NCI-H524 (cell line): ENCODE measurements around the gene RHBDF1.
"Not testable (repeated sequence)": the region's sequence is repeated elsewhere in the genome, so short reads cannot be mapped to it uniquely, and the experiment has no call there.

Experiments used
- DNase-seq, 2 experiments: peaks; one replicate each; lab custom pipeline; 2025; lab: John Stamatoyannopoulos, UW

Gene RHBDF1

DNA sequence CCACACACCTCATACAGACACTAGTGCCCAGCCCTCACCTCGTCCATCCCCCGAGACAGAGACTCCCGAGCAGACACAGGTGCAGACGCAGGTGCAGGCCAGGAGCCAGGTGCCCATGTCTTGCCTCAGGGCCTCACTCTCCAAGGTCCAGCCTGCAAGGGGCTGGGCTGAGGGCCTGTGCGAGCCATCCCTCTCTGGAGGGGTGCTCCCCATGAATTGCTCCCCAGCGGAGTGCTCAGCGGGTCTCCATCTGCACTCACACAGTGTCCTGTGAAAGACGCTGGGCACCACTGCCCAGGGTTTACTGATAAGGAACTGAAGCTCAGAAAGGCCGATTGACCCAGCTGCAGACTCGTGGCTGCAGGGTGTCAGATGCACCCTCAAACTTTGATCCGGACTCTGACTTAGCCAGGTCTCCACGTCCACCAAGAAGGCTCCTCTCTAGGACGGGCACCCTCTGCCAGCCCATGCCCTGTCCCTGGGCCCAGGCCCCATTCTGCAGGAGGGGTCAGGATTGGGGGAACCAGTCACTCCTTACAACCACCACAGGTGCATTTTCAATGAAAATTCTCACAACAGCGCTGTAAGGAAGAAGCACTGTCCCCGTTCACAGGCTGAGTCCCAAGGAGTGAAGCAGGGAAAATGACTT is 36.0 kb downstream of the RHBDF1 start:
- no peak for DNase-seq

DNA sequence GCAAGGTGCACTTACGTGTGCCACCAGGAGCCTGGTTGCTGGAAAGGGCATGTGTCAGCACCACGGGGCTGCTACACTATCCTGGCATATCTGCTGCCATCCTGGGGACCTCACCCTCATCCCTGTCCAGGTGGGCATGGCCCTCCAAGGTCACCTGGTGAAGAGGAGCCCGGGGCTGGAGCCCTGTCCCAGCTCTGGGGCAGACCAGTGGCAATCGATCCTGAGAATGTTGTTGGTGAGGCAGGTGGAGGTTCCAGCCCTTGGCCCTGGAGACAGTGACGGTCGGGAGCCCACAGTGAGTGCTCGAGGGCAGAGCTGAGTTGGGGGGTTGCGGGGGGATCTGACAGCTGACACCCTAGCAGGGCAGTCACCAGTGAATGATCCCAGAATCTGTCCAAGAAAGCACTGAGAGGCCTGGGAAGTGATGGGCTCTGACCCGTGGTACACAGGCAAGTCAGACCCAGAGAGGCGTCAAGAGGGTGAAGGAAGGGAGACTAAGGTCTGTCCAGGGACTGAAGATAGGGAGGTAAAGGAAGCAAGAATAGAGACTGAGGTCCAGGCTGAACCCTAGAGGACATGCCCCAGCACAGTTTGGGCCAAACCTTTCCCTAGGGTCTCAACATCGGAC is 36.6 kb downstream of the RHBDF1 start:
- DNase-seq = no peak

DNA sequence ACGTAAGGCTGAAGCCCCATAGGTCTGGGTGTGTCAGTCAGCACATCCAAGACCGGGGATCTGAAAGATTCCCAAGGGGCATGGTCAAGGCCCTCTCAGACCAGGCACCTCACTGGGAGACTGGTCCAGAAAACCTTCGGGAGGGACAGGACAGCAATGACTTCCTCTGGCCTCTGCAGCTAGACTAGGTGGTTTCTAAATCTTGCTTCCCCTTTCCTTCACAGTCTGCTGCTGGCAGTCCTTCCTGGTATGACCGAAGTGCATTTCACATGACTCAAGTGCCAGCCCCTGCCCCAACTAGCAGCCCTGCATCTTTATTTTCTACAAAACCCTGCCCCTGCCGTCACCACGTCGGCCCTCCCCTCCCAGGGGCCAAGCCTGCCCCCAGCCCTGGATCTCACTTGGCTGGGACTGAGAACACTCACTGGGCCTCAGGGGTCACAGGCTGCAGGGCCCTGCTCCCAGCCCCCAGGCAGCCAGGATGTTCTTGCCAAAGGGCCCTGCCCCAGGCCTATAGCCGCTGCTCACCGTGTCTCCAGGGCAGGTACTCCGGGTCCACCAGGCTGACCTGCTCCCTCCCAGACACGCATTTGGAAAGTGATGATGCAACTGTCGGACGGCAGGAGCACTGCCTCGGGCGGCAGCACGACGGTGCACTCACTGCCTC is 37.3 kb downstream of the RHBDF1 start:
- DNase-seq = no peak

GRCh38 chr16:34648-34987 is 37.8 kb downstream of the RHBDF1 start:
- DNase-seq = no peak

- DNase-seq = no peak
Observed at GRCh38 chr16:33877-34647, 38.4 kb downstream of the RHBDF1 start.

DNA sequence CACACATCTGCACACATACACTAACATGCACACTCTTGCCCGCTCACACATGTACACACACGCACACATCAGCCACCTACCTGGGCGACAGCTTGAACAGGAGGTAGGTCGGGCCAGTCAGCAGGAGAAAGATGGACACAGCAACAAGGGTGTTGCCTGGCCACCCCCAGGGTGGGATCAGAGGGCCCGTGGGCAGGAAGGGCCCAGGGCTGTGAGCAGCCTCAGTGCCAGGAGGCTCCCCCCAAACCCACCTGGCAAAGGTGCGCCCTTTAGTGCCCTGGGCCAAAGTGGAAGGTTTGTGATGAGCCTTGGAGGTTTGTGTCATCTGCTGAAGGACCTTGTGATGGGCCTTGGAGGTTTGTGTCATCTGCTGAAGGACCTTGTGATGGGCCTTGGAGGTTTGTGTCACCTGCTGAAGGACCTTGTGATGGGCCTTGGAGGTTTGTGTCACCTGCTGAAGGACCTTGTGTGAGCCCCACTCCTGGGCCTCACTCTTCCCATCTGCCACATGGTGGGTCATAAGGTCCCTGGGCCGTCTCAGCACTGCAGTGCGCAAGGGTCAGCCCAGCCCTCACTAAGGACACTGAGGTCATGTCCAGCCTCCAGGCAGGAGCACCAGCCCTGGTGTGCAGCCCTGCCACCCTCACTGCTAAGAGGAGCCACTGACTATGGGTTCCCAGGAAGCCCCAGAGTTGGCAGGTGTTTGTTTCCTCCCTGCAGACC is 39.1 kb downstream of the RHBDF1 start:
- not testable (repeated sequence) for DNase-seq

GRCh38 chr16:30627-31026 is 41.8 kb downstream of the RHBDF1 start:
- peak in 1 of 2 experiments; percentile 44 for DNase-seq

DNA sequence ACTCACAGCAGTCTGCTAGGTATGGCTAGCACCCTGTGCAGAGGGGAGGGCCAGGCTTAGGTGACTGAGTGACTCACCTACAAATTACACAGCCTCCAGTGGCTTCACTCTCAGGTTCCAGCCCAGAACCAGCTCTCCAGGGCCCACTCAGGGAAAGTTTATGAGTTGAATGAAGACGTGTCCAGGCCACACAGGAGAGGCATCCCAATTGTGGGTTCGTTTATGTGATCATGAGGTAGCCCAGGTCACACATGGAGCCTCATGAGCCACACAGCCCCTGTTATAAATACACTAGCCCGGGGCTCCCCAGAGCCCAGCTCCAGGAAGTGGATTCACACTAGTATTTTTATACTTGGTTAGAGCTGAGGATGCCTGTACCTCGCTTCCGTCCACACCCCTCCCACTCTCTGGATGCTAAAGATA is 46.5 kb downstream of the RHBDF1 start:
- not testable (repeated sequence) for DNase-seq

- DNase-seq = not testable (repeated sequence)
Observed at GRCh38 chr16:24151-24550, 48.3 kb downstream of the RHBDF1 start.

DNA sequence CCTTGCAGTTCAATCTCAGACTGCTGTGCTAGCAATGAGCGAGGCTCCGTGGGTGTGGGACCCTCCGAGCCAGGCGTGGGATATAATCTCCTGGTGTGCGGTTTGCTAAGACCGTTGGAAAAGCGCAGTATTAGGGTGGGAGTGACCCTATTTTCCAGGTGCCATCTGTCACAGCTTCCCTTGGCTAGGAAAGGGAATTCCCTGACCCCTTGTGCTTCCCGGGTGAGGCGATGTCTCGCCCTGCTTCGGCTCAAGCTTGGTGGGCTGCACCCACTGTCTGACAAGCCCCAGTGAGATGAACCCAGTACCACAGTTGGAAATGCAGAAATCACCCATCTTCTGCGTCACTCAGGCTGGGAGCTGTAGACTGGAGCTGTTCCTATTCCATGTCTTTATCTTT is 51.5 kb downstream of the RHBDF1 start:
- not testable (repeated sequence) for DNase-seq

GRCh38 chr16:17062-17765 is 55.2 kb downstream of the RHBDF1 start:
- not testable (repeated sequence) for DNase-seq

- DNase-seq = peak in 1 of 2 experiments; percentile 82
Observed at GRCh38 chr16:10772-11171, 61.7 kb downstream of the RHBDF1 start.

- no peak for DNase-seq
Observed at GRCh38 chr16:9903-10665, 62.3 kb downstream of the RHBDF1 start.
